GM23338 (cell line): ENCODE measurements around the gene ITPR2. TPM values are rescaled to one million over a fixed set of nuclear protein-coding genes. Genes with fewer than 3 reads are reported as not detected.

Experiments used
- ATAC-seq: fragments of 200-7000 bp; cut with Tn5 transposase; 3 replicates; pipeline ENCODE4 v1.9.1; 2020
- DNase-seq: peaks from one replicate; pipeline ENCODE4 v3.0.0-alpha.2; 2015; ENCODE audit warnings: low spot score
- H2AFZ ChIP-seq: fragments of 200-600 bp; sonication (generic); 2 replicates; pipeline ENCODE4 v1.8.0; 2016; ENCODE audit warnings: antibody characterized with exemption, mild to moderate bottlenecking, moderate library complexity
- H3F3A ChIP-seq: fragments of 200-600 bp; sonication (generic); replicated peaks from 2 replicates; pipeline ENCODE4 v1.8.0; 2017; ENCODE audit warnings: antibody characterized with exemption, mixed run types, low read depth
- H3K27ac ChIP-seq: fragments of 200-600 bp; sonication (generic); 2 replicates; pipeline ENCODE4 v1.6.1; 2016; ENCODE audit warnings: low read depth
- H3K27me3 ChIP-seq: fragments of 200-600 bp; sonication (generic); 2 replicates; pipeline ENCODE4 v1.8.0; 2016; ENCODE audit warnings: mild to moderate bottlenecking, mixed run types, moderate library complexity; ENCODE audit not compliant: insufficient read depth
- H3K36me3 ChIP-seq: fragments of 200-600 bp; sonication (generic); 2 replicates; pipeline ENCODE4 v1.8.0; 2016; ENCODE audit warnings: mild to moderate bottlenecking; ENCODE audit not compliant: insufficient read depth
- H3K4me1 ChIP-seq: fragments of 200-600 bp; sonication (generic); 2 replicates; pipeline ENCODE4 v1.8.0; 2016; ENCODE audit warnings: mild to moderate bottlenecking, moderate library complexity; ENCODE audit not compliant: insufficient read depth
- H3K4me2 ChIP-seq: fragments of 200-600 bp; sonication (generic); 2 replicates; pipeline ENCODE4 v1.7.1; 2017; ENCODE audit warnings: mixed run types
- H3K4me3 ChIP-seq: fragments of 200-600 bp; sonication (generic); 2 replicates; pipeline ENCODE4 v1.6.1; 2016; ENCODE audit warnings: mixed run types
- H3K79me2 ChIP-seq: fragments of 200-600 bp; sonication (generic); replicated peaks from 2 replicates; pipeline ENCODE4 v1.8.0; 2017; ENCODE audit warnings: mild to moderate bottlenecking; ENCODE audit not compliant: insufficient read depth
- H3K9me2 ChIP-seq: fragments of 200-600 bp; sonication (generic); 2 replicates; pipeline ENCODE4 v1.8.0; 2017; ENCODE audit not compliant: insufficient read depth
- H4K20me1 ChIP-seq: fragments of 200-600 bp; sonication (generic); replicated peaks from 2 replicates; pipeline ENCODE4 v1.8.0; 2017; ENCODE audit warnings: mild to moderate bottlenecking; ENCODE audit not compliant: insufficient read depth
- H3K27ac Mint-ChIP-seq: 2 replicates; pipeline ENCODE4 v1.8.0; 2020; ENCODE audit warnings: inconsistent platforms, mild to moderate bottlenecking, moderate library complexity, mixed read lengths
- H3K27me3 Mint-ChIP-seq: 3 replicates; pipeline ENCODE4 v1.8.0; 2022; ENCODE audit warnings: low read depth, mild to moderate bottlenecking, moderate library complexity, mixed read lengths, inconsistent platforms; ENCODE audit not compliant: insufficient read depth, poor library complexity
- H3K36me3 Mint-ChIP-seq: 3 replicates; pipeline ENCODE4 v1.8.0; 2021; ENCODE audit warnings: low read depth, mild to moderate bottlenecking, inconsistent platforms, moderate library complexity, mixed read lengths
- H3K4me1 Mint-ChIP-seq: 3 replicates; pipeline ENCODE4 v1.8.0; 2020; ENCODE audit warnings: mild to moderate bottlenecking, inconsistent platforms, mixed read lengths
- H3K4me3 Mint-ChIP-seq: 3 replicates; pipeline ENCODE4 v1.8.0; 2021; ENCODE audit warnings: moderate library complexity, mild to moderate bottlenecking, inconsistent platforms, mixed read lengths
- H3K9me3 Mint-ChIP-seq: 3 replicates; pipeline ENCODE4 v1.8.0; 2020; ENCODE audit warnings: moderate library complexity, mild to moderate bottlenecking, inconsistent platforms, mixed read lengths
- EZH2 ChIP-seq: fragments of 200-600 bp; sonication (generic); IDR thresholded peaks from one replicate; pipeline ENCODE4 v1.8.0; 2017; ENCODE audit warnings: antibody characterized with exemption, mild to moderate bottlenecking, low read depth; ENCODE audit not compliant: unreplicated experiment
- EZH2phosphoT487 ChIP-seq: fragments of 200-600 bp; sonication (generic); IDR thresholded peaks from one replicate; pipeline ENCODE4 v1.8.1; 2018; ENCODE audit warnings: antibody characterized with exemption; ENCODE audit not compliant: unreplicated experiment
- NANOG ChIP-seq: IDR thresholded peaks from 2 replicates; pipeline ENCODE4 v1.6.1; 2016; ENCODE audit warnings: antibody characterized with exemption, borderline replicate concordance
- STAT1 ChIP-seq: IDR thresholded peaks from one replicate; pipeline ENCODE4 v1.6.1; 2016; ENCODE audit warnings: antibody characterized with exemption; ENCODE audit not compliant: unreplicated experiment
- ZNF114 ChIP-seq: fragments of 250-450 bp; sonication (Bioruptor Pico); IDR thresholded peaks from 2 replicates; pipeline ENCODE4 v1.5.0; 2020; ENCODE audit warnings: mild to moderate bottlenecking, moderate library complexity
- ZNF331 ChIP-seq: fragments of 250-450 bp; sonication (Bioruptor Pico); IDR thresholded peaks from 2 replicates; pipeline ENCODE4 v1.5.0; 2020; ENCODE audit warnings: low read depth, mild to moderate bottlenecking, moderate library complexity
- polyA plus RNA-seq: library from polyadenylated mRNA; unstranded; fragments of >200 nt; fragmentation: Nextera tagmentation; extraction: Ambion mirVana; gene quantifications from 2 replicates; pipeline ENCODE4 v1.2.1, GENCODE V29; 2016
- total RNA-seq: library from RNA; depleted of rRNA; stranded (reverse); fragments of >200 nt; shearing (Covaris generic); gene quantifications from 2 replicates; pipeline ENCODE4 v1.2.3, GENCODE V29; 2014
- TF ChIP-seq, protein P1 (sequence below): fragments of 250-450 bp; sonication (Bioruptor Pico); IDR thresholded peaks from 2 replicates; pipeline ENCODE4 v1.5.0; 2020; ENCODE audit warnings: mild to moderate bottlenecking, moderate library complexity
- TF ChIP-seq, protein P2 (sequence below): IDR thresholded peaks from 2 replicates; pipeline ENCODE4 v1.6.1; 2016; ENCODE audit warnings: antibody characterized with exemption
- TF ChIP-seq, protein P3 (sequence below), 2 experiments: fragments of 200-600 bp in 1 of 2; sonication (generic) in 1 of 2; conservative IDR thresholded peaks; 2 replicates each; pipeline versions ENCODE4 v1.5.1 to v1.6.1; 2016 to 2017; ENCODE audit warnings: antibody characterized with exemption in 2 of 2, low read depth in 2 of 2, mild to moderate bottlenecking in 2 of 2, moderate library complexity in 1 of 2
- TF ChIP-seq, protein P4 (sequence below): IDR thresholded peaks from one replicate; pipeline ENCODE4 v1.6.1; 2018; ENCODE audit warnings: antibody characterized with exemption; ENCODE audit not compliant: unreplicated experiment

ITPR2 gene
- total and polyA plus RNA-seq, 2 experiments from 2014 or later = 44.5 to 65.2 TPM

DNA sequence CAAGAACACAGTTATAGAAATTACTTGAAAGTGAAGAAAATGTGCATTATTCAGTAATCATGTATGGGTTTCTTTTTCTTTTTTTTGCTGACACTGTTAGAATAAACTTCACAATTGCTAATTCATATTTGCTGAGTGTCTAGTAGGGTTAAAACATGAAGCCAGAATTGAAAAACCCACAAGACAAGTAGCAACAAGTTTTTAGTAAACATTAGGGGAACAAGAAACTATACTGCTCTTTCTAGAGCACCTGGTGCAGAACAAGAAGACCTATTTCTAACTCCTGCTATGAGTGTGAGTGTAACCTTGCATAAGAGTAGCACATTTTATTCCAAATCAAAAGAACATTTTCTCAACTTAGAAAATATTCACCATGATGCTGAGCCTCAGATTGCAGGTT is 83.2 kb downstream of the ITPR2 start (continued):
- TF ChIP-seq, protein P1, sequence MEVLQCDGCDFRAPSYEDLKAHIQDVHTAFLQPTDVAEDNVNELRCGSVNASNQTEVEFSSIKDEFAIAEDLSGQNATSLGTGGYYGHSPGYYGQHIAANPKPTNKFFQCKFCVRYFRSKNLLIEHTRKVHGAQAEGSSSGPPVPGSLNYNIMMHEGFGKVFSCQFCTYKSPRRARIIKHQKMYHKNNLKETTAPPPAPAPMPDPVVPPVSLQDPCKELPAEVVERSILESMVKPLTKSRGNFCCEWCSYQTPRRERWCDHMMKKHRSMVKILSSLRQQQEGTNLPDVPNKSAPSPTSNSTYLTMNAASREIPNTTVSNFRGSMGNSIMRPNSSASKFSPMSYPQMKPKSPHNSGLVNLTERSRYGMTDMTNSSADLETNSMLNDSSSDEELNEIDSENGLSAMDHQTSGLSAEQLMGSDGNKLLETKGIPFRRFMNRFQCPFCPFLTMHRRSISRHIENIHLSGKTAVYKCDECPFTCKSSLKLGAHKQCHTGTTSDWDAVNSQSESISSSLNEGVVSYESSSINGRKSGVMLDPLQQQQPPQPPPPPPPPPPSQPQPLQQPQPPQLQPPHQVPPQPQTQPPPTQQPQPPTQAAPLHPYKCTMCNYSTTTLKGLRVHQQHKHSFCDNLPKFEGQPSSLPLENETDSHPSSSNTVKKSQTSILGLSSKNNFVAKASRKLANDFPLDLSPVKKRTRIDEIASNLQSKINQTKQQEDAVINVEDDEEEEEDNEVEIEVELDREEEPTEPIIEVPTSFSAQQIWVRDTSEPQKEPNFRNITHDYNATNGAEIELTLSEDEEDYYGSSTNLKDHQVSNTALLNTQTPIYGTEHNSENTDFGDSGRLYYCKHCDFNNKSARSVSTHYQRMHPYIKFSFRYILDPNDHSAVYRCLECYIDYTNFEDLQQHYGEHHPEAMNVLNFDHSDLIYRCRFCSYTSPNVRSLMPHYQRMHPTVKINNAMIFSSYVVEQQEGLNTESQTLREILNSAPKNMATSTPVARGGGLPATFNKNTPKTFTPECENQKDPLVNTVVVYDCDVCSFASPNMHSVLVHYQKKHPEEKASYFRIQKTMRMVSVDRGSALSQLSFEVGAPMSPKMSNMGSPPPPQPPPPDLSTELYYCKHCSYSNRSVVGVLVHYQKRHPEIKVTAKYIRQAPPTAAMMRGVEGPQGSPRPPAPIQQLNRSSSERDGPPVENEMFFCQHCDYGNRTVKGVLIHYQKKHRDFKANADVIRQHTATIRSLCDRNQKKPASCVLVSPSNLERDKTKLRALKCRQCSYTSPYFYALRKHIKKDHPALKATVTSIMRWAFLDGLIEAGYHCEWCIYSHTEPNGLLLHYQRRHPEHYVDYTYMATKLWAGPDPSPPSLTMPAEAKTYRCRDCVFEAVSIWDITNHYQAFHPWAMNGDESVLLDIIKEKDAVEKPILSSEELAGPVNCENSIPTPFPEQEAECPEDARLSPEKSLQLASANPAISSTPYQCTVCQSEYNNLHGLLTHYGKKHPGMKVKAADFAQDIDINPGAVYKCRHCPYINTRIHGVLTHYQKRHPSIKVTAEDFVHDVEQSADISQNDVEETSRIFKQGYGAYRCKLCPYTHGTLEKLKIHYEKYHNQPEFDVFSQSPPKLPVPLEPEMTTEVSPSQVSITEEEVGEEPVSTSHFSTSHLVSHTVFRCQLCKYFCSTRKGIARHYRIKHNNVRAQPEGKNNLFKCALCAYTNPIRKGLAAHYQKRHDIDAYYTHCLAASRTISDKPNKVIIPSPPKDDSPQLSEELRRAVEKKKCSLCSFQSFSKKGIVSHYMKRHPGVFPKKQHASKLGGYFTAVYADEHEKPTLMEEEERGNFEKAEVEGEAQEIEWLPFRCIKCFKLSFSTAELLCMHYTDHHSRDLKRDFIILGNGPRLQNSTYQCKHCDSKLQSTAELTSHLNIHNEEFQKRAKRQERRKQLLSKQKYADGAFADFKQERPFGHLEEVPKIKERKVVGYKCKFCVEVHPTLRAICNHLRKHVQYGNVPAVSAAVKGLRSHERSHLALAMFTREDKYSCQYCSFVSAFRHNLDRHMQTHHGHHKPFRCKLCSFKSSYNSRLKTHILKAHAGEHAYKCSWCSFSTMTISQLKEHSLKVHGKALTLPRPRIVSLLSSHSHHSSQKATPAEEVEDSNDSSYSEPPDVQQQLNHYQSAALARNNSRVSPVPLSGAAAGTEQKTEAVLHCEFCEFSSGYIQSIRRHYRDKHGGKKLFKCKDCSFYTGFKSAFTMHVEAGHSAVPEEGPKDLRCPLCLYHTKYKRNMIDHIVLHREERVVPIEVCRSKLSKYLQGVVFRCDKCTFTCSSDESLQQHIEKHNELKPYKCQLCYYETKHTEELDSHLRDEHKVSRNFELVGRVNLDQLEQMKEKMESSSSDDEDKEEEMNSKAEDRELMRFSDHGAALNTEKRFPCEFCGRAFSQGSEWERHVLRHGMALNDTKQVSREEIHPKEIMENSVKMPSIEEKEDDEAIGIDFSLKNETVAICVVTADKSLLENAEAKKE = no peak

DNA sequence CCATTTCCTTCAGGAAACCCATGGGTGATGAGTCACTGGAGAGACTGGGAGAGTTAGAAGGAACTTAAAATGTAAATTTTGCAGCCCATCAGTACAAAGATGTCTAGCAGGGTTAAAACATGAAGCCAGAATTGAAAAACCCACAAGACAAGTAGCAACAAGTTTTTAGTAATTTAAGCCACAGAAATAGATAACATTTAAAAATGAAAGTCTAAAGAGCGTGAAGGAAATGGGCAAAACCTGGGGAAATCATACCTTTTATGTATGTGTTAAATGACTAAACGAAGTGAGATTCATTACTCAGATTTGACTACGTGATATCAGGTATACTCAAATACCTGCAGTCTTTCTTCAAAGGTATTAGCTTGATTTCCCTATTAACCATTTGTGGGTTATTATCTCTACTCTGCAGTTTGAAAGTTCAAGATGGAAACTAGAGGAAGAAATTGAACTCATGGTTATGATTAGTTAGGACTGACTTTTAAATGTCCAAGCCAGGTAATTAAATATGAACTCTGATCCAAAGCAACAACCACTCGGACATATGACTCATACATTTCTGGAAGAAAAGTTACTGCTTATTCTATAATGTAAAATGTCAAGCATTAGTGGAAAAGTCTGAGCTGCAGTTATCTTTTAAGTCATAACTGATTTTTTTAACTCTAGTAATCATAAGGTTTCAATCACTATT is 84.1 kb downstream of the ITPR2 start:
- peaks cover 3% of the 10 kb centered on the region for H3K9me3 Mint-ChIP-seq
- H3K4me1 ChIP-seq = peaks cover 28% of the 10 kb centered on the region
- ATAC-seq (no peak), DNase-seq (no peak)
- 0 out of 2 replicates have a peak, but pooled peaks cover 6% of the 10 kb centered on the region for H3K9me2 ChIP-seq
- no peak overlapping the region for H3K27ac Mint-ChIP-seq
- peaks cover 7% of the 10 kb centered on the region for H3K27me3 Mint-ChIP-seq
- H3K36me3 ChIP-seq = no peaks in the 10 kb centered on the region
- no peaks in the 10 kb centered on the region for H3K27me3 ChIP-seq
- H3K4me1 Mint-ChIP-seq = peaks cover 28% of the 10 kb centered on the region
- no peak overlapping the region for H3K4me3 ChIP-seq
- peaks cover 1% of the 10 kb centered on the region; the same call in 1 of the 2 replicates for H4K20me1 ChIP-seq
- peaks cover 21% of the 10 kb centered on the region for H3K36me3 Mint-ChIP-seq
- H2AFZ ChIP-seq = no peak overlapping the region
- no peaks in the 10 kb centered on the region for H3F3A ChIP-seq
- no peak overlapping the region for H3K27ac ChIP-seq
- H3K79me2 ChIP-seq = peaks cover 40% of the 10 kb centered on the region
- H3K4me3 Mint-ChIP-seq = no peak overlapping the region
- H3K4me2 ChIP-seq = no peak overlapping the region
- TF ChIP-seq, protein P2, sequence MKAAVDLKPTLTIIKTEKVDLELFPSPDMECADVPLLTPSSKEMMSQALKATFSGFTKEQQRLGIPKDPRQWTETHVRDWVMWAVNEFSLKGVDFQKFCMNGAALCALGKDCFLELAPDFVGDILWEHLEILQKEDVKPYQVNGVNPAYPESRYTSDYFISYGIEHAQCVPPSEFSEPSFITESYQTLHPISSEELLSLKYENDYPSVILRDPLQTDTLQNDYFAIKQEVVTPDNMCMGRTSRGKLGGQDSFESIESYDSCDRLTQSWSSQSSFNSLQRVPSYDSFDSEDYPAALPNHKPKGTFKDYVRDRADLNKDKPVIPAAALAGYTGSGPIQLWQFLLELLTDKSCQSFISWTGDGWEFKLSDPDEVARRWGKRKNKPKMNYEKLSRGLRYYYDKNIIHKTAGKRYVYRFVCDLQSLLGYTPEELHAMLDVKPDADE = no peak
- TF ChIP-seq, protein P3, sequence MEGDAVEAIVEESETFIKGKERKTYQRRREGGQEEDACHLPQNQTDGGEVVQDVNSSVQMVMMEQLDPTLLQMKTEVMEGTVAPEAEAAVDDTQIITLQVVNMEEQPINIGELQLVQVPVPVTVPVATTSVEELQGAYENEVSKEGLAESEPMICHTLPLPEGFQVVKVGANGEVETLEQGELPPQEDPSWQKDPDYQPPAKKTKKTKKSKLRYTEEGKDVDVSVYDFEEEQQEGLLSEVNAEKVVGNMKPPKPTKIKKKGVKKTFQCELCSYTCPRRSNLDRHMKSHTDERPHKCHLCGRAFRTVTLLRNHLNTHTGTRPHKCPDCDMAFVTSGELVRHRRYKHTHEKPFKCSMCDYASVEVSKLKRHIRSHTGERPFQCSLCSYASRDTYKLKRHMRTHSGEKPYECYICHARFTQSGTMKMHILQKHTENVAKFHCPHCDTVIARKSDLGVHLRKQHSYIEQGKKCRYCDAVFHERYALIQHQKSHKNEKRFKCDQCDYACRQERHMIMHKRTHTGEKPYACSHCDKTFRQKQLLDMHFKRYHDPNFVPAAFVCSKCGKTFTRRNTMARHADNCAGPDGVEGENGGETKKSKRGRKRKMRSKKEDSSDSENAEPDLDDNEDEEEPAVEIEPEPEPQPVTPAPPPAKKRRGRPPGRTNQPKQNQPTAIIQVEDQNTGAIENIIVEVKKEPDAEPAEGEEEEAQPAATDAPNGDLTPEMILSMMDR (conservative IDR thresholded peaks at IDR 0.05; ENCODE audit: low read depth in 2 of 2) = no peak
- TF ChIP-seq ZNF114 (no peak), STAT1 (no peak), EZH2 (no peak), NANOG (no peak), ZNF331 (no peak), EZH2phosphoT487 (no peak)
- TF ChIP-seq, protein P4, sequence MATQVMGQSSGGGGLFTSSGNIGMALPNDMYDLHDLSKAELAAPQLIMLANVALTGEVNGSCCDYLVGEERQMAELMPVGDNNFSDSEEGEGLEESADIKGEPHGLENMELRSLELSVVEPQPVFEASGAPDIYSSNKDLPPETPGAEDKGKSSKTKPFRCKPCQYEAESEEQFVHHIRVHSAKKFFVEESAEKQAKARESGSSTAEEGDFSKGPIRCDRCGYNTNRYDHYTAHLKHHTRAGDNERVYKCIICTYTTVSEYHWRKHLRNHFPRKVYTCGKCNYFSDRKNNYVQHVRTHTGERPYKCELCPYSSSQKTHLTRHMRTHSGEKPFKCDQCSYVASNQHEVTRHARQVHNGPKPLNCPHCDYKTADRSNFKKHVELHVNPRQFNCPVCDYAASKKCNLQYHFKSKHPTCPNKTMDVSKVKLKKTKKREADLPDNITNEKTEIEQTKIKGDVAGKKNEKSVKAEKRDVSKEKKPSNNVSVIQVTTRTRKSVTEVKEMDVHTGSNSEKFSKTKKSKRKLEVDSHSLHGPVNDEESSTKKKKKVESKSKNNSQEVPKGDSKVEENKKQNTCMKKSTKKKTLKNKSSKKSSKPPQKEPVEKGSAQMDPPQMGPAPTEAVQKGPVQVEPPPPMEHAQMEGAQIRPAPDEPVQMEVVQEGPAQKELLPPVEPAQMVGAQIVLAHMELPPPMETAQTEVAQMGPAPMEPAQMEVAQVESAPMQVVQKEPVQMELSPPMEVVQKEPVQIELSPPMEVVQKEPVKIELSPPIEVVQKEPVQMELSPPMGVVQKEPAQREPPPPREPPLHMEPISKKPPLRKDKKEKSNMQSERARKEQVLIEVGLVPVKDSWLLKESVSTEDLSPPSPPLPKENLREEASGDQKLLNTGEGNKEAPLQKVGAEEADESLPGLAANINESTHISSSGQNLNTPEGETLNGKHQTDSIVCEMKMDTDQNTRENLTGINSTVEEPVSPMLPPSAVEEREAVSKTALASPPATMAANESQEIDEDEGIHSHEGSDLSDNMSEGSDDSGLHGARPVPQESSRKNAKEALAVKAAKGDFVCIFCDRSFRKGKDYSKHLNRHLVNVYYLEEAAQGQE = no peak
